Activated CD4-positive, alpha-beta T cell treated with anti-CD3 and anti-CD28 coated beads, Interleukin-2, amount 10 ng/mL, durations not matched to agents 24 days and 14 days (primary cell): Measurements from ENCODE around the gene PROSER2. TPM values are rescaled to one million over a fixed set of nuclear protein-coding genes. Genes with fewer than 3 reads are reported as not detected.

ENCODE experiments used
- DNase-seq: peaks from one replicate; pipeline ENCODE4 v3.0.0; 2022
- H3K27ac Mint-ChIP-seq: one replicate; pipeline ENCODE4 v1.8.0; 2022; ENCODE audit warnings: mild to moderate bottlenecking, mixed read lengths
- H3K27me3 Mint-ChIP-seq: one replicate; pipeline ENCODE4 v1.8.0; 2022; ENCODE audit warnings: mixed read lengths
- H3K36me3 Mint-ChIP-seq: one replicate; pipeline ENCODE4 v1.8.0; 2022; ENCODE audit warnings: low read depth, mild to moderate bottlenecking, mixed read lengths
- H3K4me1 Mint-ChIP-seq: one replicate; pipeline ENCODE4 v1.8.0; 2021; ENCODE audit warnings: mixed read lengths
- H3K4me3 Mint-ChIP-seq: one replicate; pipeline ENCODE4 v1.8.0; 2022; ENCODE audit warnings: mild to moderate bottlenecking, moderate library complexity, mixed read lengths
- H3K9me3 Mint-ChIP-seq: one replicate; pipeline ENCODE4 v1.8.0; 2021; ENCODE audit warnings: mixed read lengths
- intact Hi-C: fragments of 100-400 bp; cut with micrococcal nuclease; formaldehyde crosslinking; loops from one replicate; pipeline ENCODE4 v1.15.1; 2023
- total RNA-seq: library from RNA; stranded (reverse); gene quantifications from 2 replicates; pipeline ENCODE4 v1.2.3, GENCODE V29; 2022

Gene PROSER2
- total RNA-seq, 1 donor from 2014 or later: 0.37 TPM

DNA sequence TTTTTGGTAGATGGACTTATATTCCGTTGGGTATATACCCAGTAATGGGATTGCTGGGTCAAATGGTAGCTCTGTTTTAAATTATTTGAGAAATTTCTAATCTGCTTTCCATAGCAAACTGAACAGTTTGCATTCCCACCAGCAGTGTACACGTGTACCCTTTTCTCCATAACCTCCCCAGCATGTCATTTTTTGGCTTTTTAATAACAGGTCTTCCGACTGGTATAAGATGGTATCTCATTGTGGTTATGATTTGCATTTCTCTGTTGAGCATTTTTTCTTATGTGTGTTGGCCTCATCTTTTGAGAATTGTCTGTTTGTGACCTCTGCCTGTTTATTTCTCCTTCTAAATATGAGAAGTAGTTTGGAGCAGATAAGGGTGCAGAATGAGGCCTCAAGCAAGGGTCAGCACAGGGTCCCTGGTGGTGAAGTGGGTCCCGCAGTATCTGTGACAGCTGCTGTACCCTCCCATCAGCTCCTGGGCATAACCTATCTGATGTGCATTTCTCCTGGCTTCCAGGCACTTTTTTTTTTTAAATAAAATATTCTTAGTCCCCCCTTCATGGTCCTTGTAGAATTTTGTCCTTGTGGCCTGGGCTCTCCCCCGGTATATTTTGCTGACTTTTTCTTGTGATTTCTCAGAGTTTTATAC, 73.5 kb downstream of the PROSER2 start:
- Mint-ChIP-seq H3K27ac (no peak overlapping the region), H3K4me3 (no peak overlapping the region), H3K27me3 (no peaks in the 10 kb centered on the region)

DNA sequence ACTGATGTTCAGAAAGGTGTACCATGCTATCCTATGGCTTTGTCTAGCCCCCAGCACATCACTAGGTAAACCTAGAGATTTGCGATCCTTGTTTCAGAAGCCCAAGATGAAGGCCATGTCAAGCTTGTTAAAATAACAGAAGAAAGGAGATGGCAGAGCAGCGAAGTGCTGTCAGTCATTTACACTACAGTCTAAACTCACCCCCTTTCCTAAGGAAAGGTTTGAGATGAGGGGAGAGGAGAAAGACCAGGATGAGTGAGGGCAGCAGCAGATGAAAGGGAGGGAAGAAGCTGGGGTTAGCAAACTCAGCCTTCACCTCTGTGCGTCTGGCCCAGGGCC, 74.8 kb downstream of the PROSER2 start:
- intact Hi-C loops: no loop called here
- H3K4me1 Mint-ChIP-seq: peaks cover 2% of the 10 kb centered on the region
- no peaks in the 10 kb centered on the region for H3K9me3 Mint-ChIP-seq
- DNase-seq: no peak
- H3K27ac Mint-ChIP-seq: no peak overlapping the region
- no peak overlapping the region for H3K4me3 Mint-ChIP-seq
- H3K36me3 Mint-ChIP-seq: no peaks in the 10 kb centered on the region
- no peaks in the 10 kb centered on the region for H3K27me3 Mint-ChIP-seq

More for the DNA sequence above, 73.5 kb downstream of the PROSER2 start:
- H3K9me3 Mint-ChIP-seq: no peaks in the 10 kb centered on the region
- DNase-seq: no peak
- intact Hi-C loops: no loop called here
- H3K4me1 Mint-ChIP-seq: peaks cover 2% of the 10 kb centered on the region
- H3K36me3 Mint-ChIP-seq: no peaks in the 10 kb centered on the region

DNA sequence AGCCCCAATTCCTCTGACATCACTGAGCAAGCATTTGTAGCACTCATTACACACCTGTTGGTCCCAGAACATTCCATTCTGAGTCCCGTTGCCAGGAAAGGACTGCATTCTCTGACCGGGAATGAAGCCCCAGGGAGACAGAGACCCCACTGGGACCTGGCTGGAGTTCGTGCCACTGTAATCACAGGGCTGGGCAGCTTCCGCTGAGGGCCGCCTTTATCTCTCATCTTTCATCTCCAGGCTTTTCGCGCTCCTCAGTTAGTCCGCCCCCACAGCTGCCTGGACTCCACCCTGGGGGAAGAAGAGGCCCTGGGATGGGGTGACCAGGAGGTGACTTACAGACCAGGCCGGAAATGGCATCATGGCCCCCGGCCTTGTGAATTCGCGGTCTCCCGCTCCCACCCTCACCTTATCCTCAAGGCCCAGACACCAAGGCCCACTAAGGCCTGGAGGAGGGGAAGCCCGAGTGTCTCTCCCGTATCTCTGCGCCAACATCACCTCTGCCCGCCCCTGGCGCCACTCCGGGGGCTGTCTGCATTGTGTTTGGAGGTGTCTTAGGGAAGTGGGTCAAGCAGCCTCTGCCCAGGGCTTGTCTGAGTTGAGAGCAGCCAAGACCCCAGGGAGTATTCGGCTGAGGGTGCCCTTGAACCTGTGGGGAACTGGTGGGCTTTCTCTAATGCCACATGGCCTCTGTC, 75.4 kb downstream of the PROSER2 start:
- peaks cover 2% of the 10 kb centered on the region for H3K4me1 Mint-ChIP-seq
- intact Hi-C loops: no loop called here

DNA sequence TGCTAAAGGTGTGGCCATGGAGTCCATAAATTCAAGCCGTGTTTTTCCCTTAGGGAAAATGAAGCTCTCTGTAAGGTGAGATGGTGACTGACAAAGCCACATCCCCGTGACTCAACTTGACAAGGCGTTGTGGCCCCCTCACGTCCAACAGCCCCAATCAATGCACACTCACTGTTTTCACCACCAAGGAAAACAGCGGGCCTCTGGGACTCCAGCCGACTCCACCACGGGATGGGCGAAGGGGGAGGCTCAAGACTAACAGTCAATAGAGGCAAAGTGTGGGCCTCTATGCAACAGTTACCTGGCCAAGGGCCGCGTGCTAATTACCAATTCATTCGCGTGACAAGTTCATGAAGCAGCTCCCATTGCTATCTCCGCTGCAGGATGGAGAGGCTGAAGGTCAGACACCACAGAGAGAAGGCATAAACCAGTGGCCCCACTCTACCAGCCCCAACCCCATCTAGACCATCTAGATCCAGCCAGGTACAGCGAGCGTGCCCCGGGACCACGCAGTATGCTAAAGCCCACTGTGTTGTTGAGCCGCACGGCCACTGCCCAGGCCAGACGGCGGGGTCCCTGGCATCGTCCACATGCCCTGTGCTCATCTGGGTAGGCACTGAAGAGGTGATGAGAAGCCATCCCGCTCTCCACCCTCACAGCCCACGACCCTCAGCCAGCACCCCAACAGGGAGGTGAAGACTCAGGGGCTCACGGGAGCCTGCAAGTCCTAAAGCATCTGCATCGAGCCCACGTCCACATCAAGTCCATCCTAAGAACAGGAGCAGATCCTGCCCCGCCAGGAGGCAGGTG, 76.1 kb downstream of the PROSER2 start:
- Mint-ChIP-seq H3K4me1 (peaks cover 2% of the 10 kb centered on the region), H3K27me3 (no peaks in the 10 kb centered on the region), H3K9me3 (no peaks in the 10 kb centered on the region), H3K27ac (no peak overlapping the region), H3K36me3 (no peaks in the 10 kb centered on the region), H3K4me3 (no peak overlapping the region)
- intact Hi-C loops: no loop called here
- DNase-seq: no peak

More for the DNA sequence above, 75.4 kb downstream of the PROSER2 start:
- no peaks in the 10 kb centered on the region for H3K27me3 Mint-ChIP-seq
- no peak for DNase-seq
- no peaks in the 10 kb centered on the region for H3K36me3 Mint-ChIP-seq
- H3K4me3 Mint-ChIP-seq: no peak overlapping the region
- H3K9me3 Mint-ChIP-seq: no peaks in the 10 kb centered on the region
- H3K27ac Mint-ChIP-seq: no peak overlapping the region

DNA sequence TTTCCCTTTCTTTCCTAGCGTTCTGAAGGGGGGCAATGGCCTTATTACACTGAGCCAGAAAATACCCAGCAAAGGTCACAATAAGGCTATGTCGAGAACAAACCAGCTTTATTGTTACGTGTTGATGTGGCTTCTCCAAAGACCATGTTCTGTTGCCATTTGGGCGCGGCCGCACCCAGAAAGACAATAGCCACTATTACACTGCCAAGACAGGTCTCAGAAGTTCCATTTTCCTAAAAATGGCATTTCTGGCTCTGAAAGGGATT, 77.8 kb downstream of the PROSER2 start:
- Mint-ChIP-seq H3K4me1 (peaks cover 2% of the 10 kb centered on the region), H3K27me3 (no peaks in the 10 kb centered on the region), H3K4me3 (no peak overlapping the region), H3K36me3 (no peaks in the 10 kb centered on the region), H3K27ac (no peak overlapping the region), H3K9me3 (no peaks in the 10 kb centered on the region)
- intact Hi-C loops: no loop called here
- no peak for DNase-seq

DNA sequence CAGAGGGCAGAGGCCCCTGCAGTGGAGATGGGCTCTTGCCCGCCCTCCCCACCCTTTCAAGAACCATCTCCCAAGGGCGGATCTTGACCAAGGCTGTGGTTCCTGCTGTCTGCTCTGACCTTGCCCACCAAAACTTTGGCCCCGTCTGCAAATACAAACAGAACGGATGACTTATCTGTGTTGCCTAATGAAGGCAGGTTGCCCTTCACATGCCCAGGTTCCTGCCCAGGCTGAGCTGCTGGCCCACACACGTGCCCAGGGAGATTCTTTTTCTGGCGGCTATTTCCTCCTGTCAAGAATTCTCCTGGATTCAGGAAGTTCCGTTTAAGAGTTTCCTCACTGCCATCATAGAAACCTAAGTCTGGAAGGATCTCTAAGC, 78.3 kb downstream of the PROSER2 start:
- Mint-ChIP-seq H3K36me3 (no peaks in the 10 kb centered on the region), H3K27me3 (no peaks in the 10 kb centered on the region), H3K27ac (no peak overlapping the region), H3K4me3 (no peak overlapping the region), H3K4me1 (peaks cover 2% of the 10 kb centered on the region), H3K9me3 (no peaks in the 10 kb centered on the region)
- intact Hi-C loops: no loop called here
- DNase-seq: no peak

DNA sequence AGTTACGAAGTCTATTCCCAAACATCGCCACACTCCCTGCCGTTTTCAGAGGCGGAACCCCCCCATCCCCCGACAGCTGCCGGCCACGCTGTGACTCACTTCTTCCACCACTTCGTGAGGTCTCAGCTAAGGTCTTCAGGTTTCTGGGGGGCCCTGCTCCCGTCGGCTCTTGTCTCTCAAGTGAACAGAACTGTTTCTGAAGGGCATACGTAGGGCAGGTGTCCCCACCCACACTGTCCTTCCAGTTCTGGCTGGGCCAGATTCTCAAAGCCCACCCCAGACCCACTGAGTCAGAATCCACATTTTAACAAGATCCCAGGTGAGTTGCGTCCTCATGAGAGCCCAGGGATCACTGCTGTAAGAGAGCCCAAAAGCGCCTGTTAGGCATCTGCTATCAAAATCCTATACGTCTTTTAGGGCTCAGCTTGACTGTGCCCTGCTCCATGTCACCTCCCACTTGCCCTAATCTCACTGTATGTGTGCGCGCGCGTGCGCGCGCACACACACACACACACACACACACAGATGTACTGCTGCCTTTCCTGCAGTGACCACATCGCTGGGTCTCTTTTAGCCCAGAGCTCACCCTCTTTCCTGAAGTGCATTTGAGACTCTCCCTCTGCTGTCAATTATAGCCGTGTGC, 78.8 kb downstream of the PROSER2 start:
- no peak for DNase-seq
- H3K36me3 Mint-ChIP-seq: no peaks in the 10 kb centered on the region
- no peak overlapping the region for H3K4me3 Mint-ChIP-seq
- H3K9me3 Mint-ChIP-seq: no peaks in the 10 kb centered on the region
- H3K27ac Mint-ChIP-seq: no peak overlapping the region
- intact Hi-C loops: no loop called here
- H3K4me1 Mint-ChIP-seq: no peaks in the 10 kb centered on the region
- H3K27me3 Mint-ChIP-seq: no peaks in the 10 kb centered on the region

DNA sequence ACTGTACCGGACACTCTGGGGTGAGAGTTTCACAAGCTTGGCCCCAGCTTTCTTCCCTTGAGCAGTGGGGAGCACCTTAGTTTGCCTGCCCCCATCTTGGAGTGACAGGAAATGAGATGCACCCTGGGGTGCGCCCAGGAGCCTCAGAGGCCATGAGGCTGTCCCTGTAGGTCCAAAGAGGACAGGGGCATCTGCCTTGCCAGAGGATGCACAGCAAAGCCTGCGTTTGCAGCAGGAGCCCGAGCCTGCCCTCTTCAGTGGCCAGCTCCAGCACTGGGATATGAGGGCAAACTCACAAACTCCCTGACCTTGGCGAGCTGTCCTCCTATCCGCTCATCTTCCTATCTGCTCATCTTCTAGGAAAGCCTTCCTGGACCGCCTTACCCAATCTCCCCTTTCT, 79.5 kb downstream of the PROSER2 start:
- intact Hi-C loops: no loop called here

DNA sequence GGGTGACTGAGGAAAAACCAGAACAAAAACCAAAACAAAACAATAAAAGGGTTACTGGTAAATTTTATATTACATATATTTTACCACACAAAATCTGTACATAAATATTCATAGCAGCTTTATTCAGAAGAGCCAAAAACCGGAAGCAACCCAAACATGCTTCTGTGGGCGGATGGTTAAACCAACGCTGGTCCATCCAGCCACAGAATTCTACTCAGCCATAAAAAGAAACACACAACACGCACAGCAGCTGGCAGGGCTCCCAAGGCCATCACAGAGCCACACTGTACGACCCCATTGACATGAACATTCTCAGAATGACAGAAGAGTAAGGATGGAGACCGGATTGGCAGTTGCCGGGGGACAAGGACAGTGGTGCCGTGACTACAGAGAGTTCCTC, 83.6 kb downstream of the PROSER2 start:
- intact Hi-C loops: no loop called here
- Mint-ChIP-seq H3K27me3 (no peaks in the 10 kb centered on the region), H3K36me3 (no peaks in the 10 kb centered on the region), H3K4me1 (no peaks in the 10 kb centered on the region), H3K27ac (no peak overlapping the region), H3K9me3 (no peaks in the 10 kb centered on the region), H3K4me3 (no peak overlapping the region)
- no peak for DNase-seq

More for the DNA sequence above, 79.5 kb downstream of the PROSER2 start:
- Mint-ChIP-seq H3K9me3 (no peaks in the 10 kb centered on the region), H3K27me3 (no peaks in the 10 kb centered on the region), H3K4me3 (no peak overlapping the region), H3K27ac (no peak overlapping the region), H3K4me1 (no peaks in the 10 kb centered on the region), H3K36me3 (no peaks in the 10 kb centered on the region)
- DNase-seq: no peak

DNA sequence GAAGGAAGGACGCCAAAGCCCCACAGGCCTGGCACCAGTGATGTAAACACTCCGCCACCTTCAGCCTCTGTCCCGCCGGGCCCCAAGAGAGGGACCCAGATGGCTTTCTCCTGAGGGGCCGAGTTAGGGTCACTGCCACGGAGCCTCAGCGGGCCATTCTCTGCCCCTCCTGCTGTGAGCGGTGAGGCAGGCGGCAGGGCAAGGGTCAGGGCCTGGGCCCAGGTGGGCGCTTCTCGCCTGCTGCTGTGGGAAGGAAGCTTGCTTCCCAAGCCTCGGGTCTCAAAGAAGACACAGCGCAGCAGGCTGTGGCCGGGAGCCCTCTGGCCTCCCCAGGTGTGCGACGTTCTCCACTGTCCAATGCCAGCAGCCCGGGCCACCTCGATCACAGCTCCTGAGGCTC, 84.8 kb downstream of the PROSER2 start:
- H3K4me3 Mint-ChIP-seq: no peak overlapping the region
- H3K9me3 Mint-ChIP-seq: no peaks in the 10 kb centered on the region
- intact Hi-C loops: no loop called here
- H3K27ac Mint-ChIP-seq: no peak overlapping the region
- DNase-seq: no peak
- H3K27me3 Mint-ChIP-seq: no peaks in the 10 kb centered on the region
- no peaks in the 10 kb centered on the region for H3K4me1 Mint-ChIP-seq
- no peaks in the 10 kb centered on the region for H3K36me3 Mint-ChIP-seq

DNA sequence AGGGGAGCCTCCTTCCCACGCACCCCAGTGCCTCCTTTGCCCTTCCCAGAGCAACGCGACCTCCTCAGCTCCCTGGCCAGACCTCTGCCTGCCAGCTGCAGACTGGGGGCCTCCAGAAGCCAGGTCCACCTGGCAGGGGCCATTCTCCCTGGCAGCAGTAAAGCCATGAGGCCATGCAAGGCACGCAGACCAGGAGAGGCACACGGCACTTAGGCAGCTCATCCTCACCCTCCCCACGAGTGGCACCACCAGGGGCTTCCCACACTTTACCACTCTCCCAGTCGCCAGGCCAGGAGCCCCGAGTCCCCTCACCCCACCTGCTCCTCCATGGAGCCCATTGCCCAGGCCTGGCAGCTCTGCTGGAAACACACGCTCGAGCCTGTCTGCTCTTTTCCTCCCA, 85.4 kb downstream of the PROSER2 start:
- no peak for DNase-seq
- Mint-ChIP-seq H3K4me3 (no peak overlapping the region), H3K9me3 (no peaks in the 10 kb centered on the region), H3K27me3 (no peaks in the 10 kb centered on the region), H3K36me3 (no peaks in the 10 kb centered on the region), H3K4me1 (no peaks in the 10 kb centered on the region), H3K27ac (no peak overlapping the region)
- intact Hi-C loops: no loop called here

DNA sequence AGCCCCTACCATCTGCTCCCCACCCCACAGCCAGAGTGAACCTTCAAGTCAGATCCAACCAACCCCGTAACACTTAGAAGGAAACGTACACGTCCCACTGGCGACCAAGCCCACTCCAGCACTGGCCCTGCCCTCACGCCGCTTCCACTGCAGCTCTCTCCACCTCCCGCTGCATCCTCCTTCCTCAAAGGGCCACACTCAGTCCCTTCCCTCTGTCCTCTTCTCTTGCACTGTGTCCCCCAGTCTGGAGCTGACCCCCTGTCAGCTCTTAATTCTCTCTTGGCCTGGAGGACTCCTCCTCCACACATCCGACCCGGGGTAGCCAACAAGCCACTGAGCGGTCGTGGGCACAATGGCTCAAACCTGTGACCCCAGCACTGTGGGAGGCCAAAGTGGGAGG, 85.8 kb downstream of the PROSER2 start:
- Mint-ChIP-seq H3K36me3 (no peaks in the 10 kb centered on the region), H3K4me3 (no peak overlapping the region), H3K27me3 (no peaks in the 10 kb centered on the region), H3K27ac (no peak overlapping the region), H3K9me3 (no peaks in the 10 kb centered on the region), H3K4me1 (no peaks in the 10 kb centered on the region)
- intact Hi-C loops: no loop called here
- no peak for DNase-seq

DNA sequence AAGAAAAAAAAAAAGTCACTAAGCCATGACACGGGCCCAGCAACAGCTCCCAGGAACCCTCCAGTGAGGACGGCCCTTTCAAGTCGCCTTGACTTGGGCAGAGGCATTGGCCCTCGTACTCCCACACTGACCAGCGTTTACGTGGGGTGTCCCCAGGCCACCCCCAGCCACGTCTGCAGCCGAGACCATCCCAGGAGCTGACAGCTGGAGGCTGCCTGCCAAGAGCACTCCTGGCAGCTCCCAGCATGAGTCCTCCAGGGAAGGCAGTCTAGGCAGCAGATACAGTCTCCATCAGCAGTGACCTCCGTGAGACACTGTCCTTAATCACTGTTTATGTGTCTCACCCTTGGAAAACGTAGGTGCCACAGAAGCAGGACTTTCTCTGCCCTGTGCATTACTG, 86.5 kb downstream of the PROSER2 start:
- H3K27me3 Mint-ChIP-seq: no peaks in the 10 kb centered on the region
- H3K9me3 Mint-ChIP-seq: no peaks in the 10 kb centered on the region
- DNase-seq: no peak
- no peaks in the 10 kb centered on the region for H3K4me1 Mint-ChIP-seq
- H3K36me3 Mint-ChIP-seq: no peaks in the 10 kb centered on the region
- H3K4me3 Mint-ChIP-seq: no peak overlapping the region
- intact Hi-C loops: no loop called here
- no peak overlapping the region for H3K27ac Mint-ChIP-seq

DNA sequence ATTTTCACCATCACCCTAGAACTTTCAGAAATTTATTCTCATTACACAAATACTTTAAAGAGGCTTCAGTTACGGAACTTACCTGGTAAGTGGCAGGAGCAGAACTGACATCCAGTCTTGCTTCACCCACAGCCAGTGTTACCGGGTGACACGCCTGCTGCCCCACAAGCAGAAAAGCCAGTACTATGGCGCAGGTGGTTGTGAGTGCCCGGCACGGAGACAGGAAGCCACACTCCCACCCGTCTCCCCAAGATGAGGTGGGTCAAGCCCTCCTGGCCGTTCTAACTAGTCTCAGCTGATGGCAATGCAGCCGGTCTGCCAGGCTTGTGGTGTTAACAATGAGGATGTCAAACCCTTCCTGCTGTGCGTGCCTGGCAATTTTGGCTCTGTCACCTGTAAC, 86.9 kb downstream of the PROSER2 start:
- no peak for DNase-seq
- no peak overlapping the region for H3K27ac Mint-ChIP-seq
- intact Hi-C loops: no loop called here
- no peaks in the 10 kb centered on the region for H3K9me3 Mint-ChIP-seq
- no peak overlapping the region for H3K4me3 Mint-ChIP-seq
- H3K36me3 Mint-ChIP-seq: no peaks in the 10 kb centered on the region
- H3K4me1 Mint-ChIP-seq: no peaks in the 10 kb centered on the region
- H3K27me3 Mint-ChIP-seq: no peaks in the 10 kb centered on the region
